NCI-H1694 (cell line): ENCODE measurements around the gene PRLR.
A peak's percentile ranks its signal among the peaks of the same experiment; 100 is the strongest.
"Not testable (repeated sequence)": the region's sequence is repeated elsewhere in the genome, so short reads cannot be mapped to it uniquely, and the experiment has no call there.

Experiments used
- DNase-seq: peaks from one replicate; lab custom pipeline; 2025; lab: John Stamatoyannopoulos, UW

Gene PRLR

GRCh38 chr5:35195472-35195852 lies 34.8 kb downstream of the PRLR start:
- no peak for DNase-seq

- DNase-seq = no peak
Measured at GRCh38 chr5:35194635-35195471, 35.4 kb downstream of the PRLR start.

- no peak for DNase-seq
Measured at GRCh38 chr5:35192506-35192905, 37.8 kb downstream of the PRLR start.

- not testable (repeated sequence) for DNase-seq
Measured at GRCh38 chr5:35189801-35190200, 40.5 kb downstream of the PRLR start.

- DNase-seq = no peak
Measured at GRCh38 chr5:35188031-35188457, 42.2 kb downstream of the PRLR start.

- DNase-seq = not testable (repeated sequence)
Measured at GRCh38 chr5:35187621-35188020, 42.7 kb downstream of the PRLR start.

- DNase-seq = no peak
Measured at GRCh38 chr5:35186749-35187148, 43.5 kb downstream of the PRLR start.

- no peak for DNase-seq
Measured at GRCh38 chr5:35185518-35185917, 44.8 kb downstream of the PRLR start.

- no peak for DNase-seq
Measured at GRCh38 chr5:35183556-35183955, 46.7 kb downstream of the PRLR start.

- peak; percentile 29 for DNase-seq
Measured at GRCh38 chr5:35182910-35183535, 47.3 kb downstream of the PRLR start.

- no peak for DNase-seq
Measured at GRCh38 chr5:35182486-35182885, 47.8 kb downstream of the PRLR start.

GRCh38 chr5:35180046-35180445 lies 50.2 kb downstream of the PRLR start:
- DNase-seq = no peak

GRCh38 chr5:35177783-35178182 lies 52.5 kb downstream of the PRLR start:
- DNase-seq = no peak

- DNase-seq = no peak
Measured at GRCh38 chr5:35172533-35172932, 57.8 kb downstream of the PRLR start.

- no peak for DNase-seq
Measured at GRCh38 chr5:35171991-35172390, 58.3 kb downstream of the PRLR start.

- no peak for DNase-seq
Measured at GRCh38 chr5:35171078-35171477, 59.2 kb downstream of the PRLR start.

- DNase-seq = no peak
Measured at GRCh38 chr5:35166043-35166442, 64.2 kb downstream of the PRLR start.

- no peak for DNase-seq
Measured at GRCh38 chr5:35164860-35165542, 65.3 kb downstream of the PRLR start.

GRCh38 chr5:35163710-35164033 lies 66.6 kb downstream of the PRLR start:
- DNase-seq = no peak

GRCh38 chr5:35162848-35163709 lies 67.2 kb downstream of the PRLR start:
- no peak for DNase-seq

GRCh38 chr5:35161652-35162273 lies 68.5 kb downstream of the PRLR start:
- no peak for DNase-seq
